SK-N-SH treated with all-trans-retinoic acid at 6 μM for 48 hours (cell line): ENCODE results near the gene EEF1AKMT3.
A peak's percentile ranks its signal among the peaks of the same experiment; 100 is the strongest.

Source experiments
- ATAC-seq: fragments of 200-7000 bp; cut with Tn5 transposase; 3 replicates; pipeline ENCODE4 v1.9.1; 2020; ENCODE audit warnings: mild to moderate bottlenecking, moderate library complexity
- ARNTL ChIP-seq: fragments of 450-650 bp; formaldehyde crosslinking; IDR thresholded peaks from 2 replicates; pipeline ENCODE4 v1.5.0; 2020; ENCODE audit warnings: low read depth, mild to moderate bottlenecking, moderate library complexity, borderline replicate concordance
- BACH2 ChIP-seq: fragments of 250-450 bp; sonication (Bioruptor Pico); IDR thresholded peaks from 2 replicates; pipeline ENCODE4 v1.9.0; 2021; ENCODE audit warnings: mild to moderate bottlenecking, borderline replicate concordance
- CREB5 ChIP-seq: fragments of 250-450 bp; sonication (Bioruptor Pico); IDR thresholded peaks from 2 replicates; pipeline ENCODE4 v1.5.1; 2020; ENCODE audit warnings: low read depth, mild to moderate bottlenecking, moderate library complexity
- CSDC2 ChIP-seq: fragments of 250-450 bp; sonication (Bioruptor Pico); IDR thresholded peaks from 2 replicates; pipeline ENCODE4 v1.5.0; 2020; ENCODE audit warnings: mild to moderate bottlenecking, moderate library complexity
- CSRNP3 ChIP-seq: fragments of 250-450 bp; sonication (Bioruptor Pico); IDR thresholded peaks from 2 replicates; pipeline ENCODE4 v1.5.1; 2021; ENCODE audit warnings: mild to moderate bottlenecking, moderate library complexity
- ESRRG ChIP-seq: fragments of 250-450 bp; sonication (Bioruptor Pico); IDR thresholded peaks from 2 replicates; pipeline ENCODE4 v1.6.1; 2021; ENCODE audit warnings: mild to moderate bottlenecking
- GLIS3 ChIP-seq: fragments of 250-450 bp; sonication (Bioruptor Pico); IDR thresholded peaks from 2 replicates; pipeline ENCODE4 v1.5.0; 2020; ENCODE audit warnings: mild to moderate bottlenecking, moderate library complexity
- ISL1 ChIP-seq: fragments of 250-450 bp; sonication (Bioruptor Pico); IDR thresholded peaks from 2 replicates; pipeline ENCODE4 v2.1.2; 2022; ENCODE audit warnings: mild to moderate bottlenecking, moderate library complexity
- OSR1 ChIP-seq: fragments of 250-450 bp; sonication (Bioruptor Pico); IDR thresholded peaks from 2 replicates; pipeline ENCODE4 v1.8.0; 2022; ENCODE audit warnings: moderate library complexity, mild to moderate bottlenecking, inconsistent platforms
- PATZ1 ChIP-seq: fragments of 250-450 bp; sonication (Bioruptor Pico); IDR thresholded peaks from 2 replicates; pipeline ENCODE4 v1.8.0; 2020; ENCODE audit warnings: mild to moderate bottlenecking, moderate library complexity, borderline replicate concordance
- POU6F1 ChIP-seq: fragments of 250-450 bp; sonication (Bioruptor Pico); IDR thresholded peaks from 2 replicates; pipeline ENCODE4 v1.8.0; 2021; ENCODE audit warnings: low read depth, mild to moderate bottlenecking, moderate library complexity, borderline replicate concordance
- PPARA ChIP-seq: fragments of 250-450 bp; sonication (Bioruptor Pico); IDR thresholded peaks from 2 replicates; pipeline ENCODE4 v1.5.0; 2020; ENCODE audit warnings: mild to moderate bottlenecking, borderline replicate concordance
- SNAI2 ChIP-seq: fragments of 250-450 bp; sonication (Bioruptor Pico); IDR thresholded peaks from 2 replicates; pipeline ENCODE4 v1.5.0; 2020; ENCODE audit warnings: mild to moderate bottlenecking, moderate library complexity
- TCF4 ChIP-seq: fragments of 250-450 bp; sonication (Bioruptor Pico); IDR thresholded peaks from 2 replicates; pipeline ENCODE4 v1.8.0; 2021; ENCODE audit warnings: mild to moderate bottlenecking, moderate library complexity, borderline replicate concordance
- TOX ChIP-seq: fragments of 250-450 bp; sonication (Bioruptor Pico); IDR thresholded peaks from 2 replicates; pipeline ENCODE4 v1.8.0; 2021; ENCODE audit warnings: mild to moderate bottlenecking, moderate library complexity, borderline replicate concordance
- TSHZ2 ChIP-seq: fragments of 250-450 bp; sonication (Bioruptor Pico); IDR thresholded peaks from 2 replicates; pipeline ENCODE4 v1.5.0; 2020; ENCODE audit warnings: mild to moderate bottlenecking, moderate library complexity
- ZC3H10 ChIP-seq: fragments of 250-450 bp; sonication (Bioruptor Pico); IDR thresholded peaks from 2 replicates; pipeline ENCODE4 v1.5.1; 2021; ENCODE audit warnings: mild to moderate bottlenecking, moderate library complexity
- ZFP30 ChIP-seq: fragments of 450-650 bp; formaldehyde crosslinking; IDR thresholded peaks from 2 replicates; pipeline ENCODE4 v1.5.0; 2022; ENCODE audit warnings: mild to moderate bottlenecking, moderate library complexity
- ZNF565 ChIP-seq: fragments of 450-650 bp; formaldehyde crosslinking; conservative IDR thresholded peaks from 2 replicates; pipeline ENCODE4 v1.5.0; 2020; ENCODE audit warnings: low read depth, mild to moderate bottlenecking, moderate library complexity
- ZNF70 ChIP-seq: fragments of 450-650 bp; formaldehyde crosslinking; IDR thresholded peaks from 2 replicates; pipeline ENCODE4 v1.5.0; 2020; ENCODE audit warnings: mild to moderate bottlenecking, moderate library complexity
- ZNF8 ChIP-seq: fragments of 450-650 bp; formaldehyde crosslinking; IDR thresholded peaks from 2 replicates; pipeline ENCODE4 v1.5.0; 2020; ENCODE audit warnings: mild to moderate bottlenecking, moderate library complexity

Gene EEF1AKMT3

GRCh38 chr12:57803319-57803893 lies 31.0 kb downstream of the EEF1AKMT3 start:
- peak; percentile 87 for ATAC-seq
- TF ChIP-seq ARNTL (no peak), CREB5 (no peak), ZNF70 (CRISPR knock-in tag) (peak; percentile 31; the same call in 1 of the 2 replicates), BACH2 (CRISPR knock-in tag) (no peak), TOX (no peak), ESRRG (CRISPR knock-in tag) (no peak), SNAI2 (no peak), CSDC2 (CRISPR knock-in tag) (no peak), TSHZ2 (CRISPR knock-in tag) (no peak)

- TF ChIP-seq TCF4 (CRISPR knock-in tag) (no peak), ZNF70 (CRISPR knock-in tag) (no peak), OSR1 (no peak), POU6F1 (no peak), TOX (no peak), TSHZ2 (CRISPR knock-in tag) (no peak), BACH2 (CRISPR knock-in tag) (no peak), CSDC2 (CRISPR knock-in tag) (no peak), ARNTL (no peak), ESRRG (CRISPR knock-in tag) (no peak), CSRNP3 (CRISPR knock-in tag) (no peak), GLIS3 (CRISPR knock-in tag) (no peak), ZNF565 (CRISPR knock-in tag) (no peak), ZC3H10 (CRISPR knock-in tag) (no peak), CREB5 (no peak), PPARA (no peak), ISL1 (CRISPR knock-in tag) (no peak)
- TF ChIP-seq, all 23 proteins: peak for 0
- no peak for ATAC-seq
Measured at GRCh38 chr12:57806677-57807076, 34.3 kb downstream of the EEF1AKMT3 start.

GRCh38 chr12:57807285-57807684 lies 34.9 kb downstream of the EEF1AKMT3 start:
- TF ChIP-seq ZFP30 (CRISPR knock-in tag) (no peak), CREB5 (no peak), ZC3H10 (CRISPR knock-in tag) (no peak), PPARA (no peak), CSDC2 (CRISPR knock-in tag) (no peak), PATZ1 (CRISPR knock-in tag) (no peak), POU6F1 (no peak), ZNF8 (CRISPR knock-in tag) (no peak)
- no peak for ATAC-seq
